Kidney glomerular epithelial cell (primary cell): ENCODE data around the gene CDH23.
A peak's percentile ranks its signal among the peaks of the same experiment; 100 is the strongest.

Source experiments
- DNase-seq: peaks from one replicate; lab custom pipeline; 2025; lab: John Stamatoyannopoulos, UW

Gene CDH23

GRCh38 chr10:71744897-71745663 is 348.4 kb downstream of the CDH23 start:
- no peak for DNase-seq

GRCh38 chr10:71745664-71746250 is 349.0 kb downstream of the CDH23 start:
- DNase-seq: no peak

- DNase-seq: no peak
Observed at GRCh38 chr10:71746344-71747037, 349.8 kb downstream of the CDH23 start.

GRCh38 chr10:71747039-71747531 is 350.4 kb downstream of the CDH23 start:
- no peak for DNase-seq

GRCh38 chr10:71747551-71748523 is 351.1 kb downstream of the CDH23 start:
- no peak for DNase-seq

- DNase-seq: no peak
Observed at GRCh38 chr10:71748671-71749191, 352.0 kb downstream of the CDH23 start.

- DNase-seq: no peak
Observed at GRCh38 chr10:71749396-71749795, 352.7 kb downstream of the CDH23 start.

GRCh38 chr10:71750124-71750841 is 353.6 kb downstream of the CDH23 start:
- no peak for DNase-seq

- no peak for DNase-seq
Observed at GRCh38 chr10:71750986-71751385, 354.3 kb downstream of the CDH23 start.

GRCh38 chr10:71751515-71752224 is 354.9 kb downstream of the CDH23 start:
- no peak for DNase-seq

- DNase-seq: no peak
Observed at GRCh38 chr10:71752391-71753090, 355.8 kb downstream of the CDH23 start.

- no peak for DNase-seq
Observed at GRCh38 chr10:71753091-71753959, 356.6 kb downstream of the CDH23 start.

GRCh38 chr10:71753960-71754505 is 357.3 kb downstream of the CDH23 start:
- DNase-seq: no peak

GRCh38 chr10:71754562-71754961 is 357.8 kb downstream of the CDH23 start:
- DNase-seq: no peak

- DNase-seq: peak; percentile 55
Observed at GRCh38 chr10:71755179-71755879, 358.6 kb downstream of the CDH23 start.

GRCh38 chr10:71756311-71757191 is 359.8 kb downstream of the CDH23 start:
- no peak for DNase-seq
